ENCODE measurements around the gene RNH1. TPM values are rescaled to one million over a fixed set of nuclear protein-coding genes. Genes with fewer than 3 reads are reported as not detected.

Gene RNH1
- total and polyA plus RNA-seq, 2 experiments from 2014 or later, result 105 to 199 TPM

- no peaks in the 10 kb centered on the region for H3K27me3 ChIP-seq
- H3K4me3 ChIP-seq, result no peak overlapping the region
- no peak overlapping the region for H2AFZ ChIP-seq
- DNase-seq (ENCODE audit: low spot score), result no peak
- peaks cover 10% of the 10 kb centered on the region for H3K79me2 ChIP-seq
- H3K4me1 ChIP-seq (ENCODE audit: insufficient read depth), result peaks cover 25% of the 10 kb centered on the region
- H3K4me2 ChIP-seq, result no peak overlapping the region
- no peak overlapping the region for H3K27ac ChIP-seq
- H4K20me1 ChIP-seq (ENCODE audit: insufficient read depth, poor library complexity, severe bottlenecking), result peaks cover 13% of the 10 kb centered on the region
- no peak for TF ChIP-seq EZH2 (IDR thresholded peaks at IDR 0.05; ENCODE audit: borderline replicate concordance)
- TF ChIP-seq EZH2phosphoT487 (IDR thresholded peaks at IDR 0.05; ENCODE audit: low read depth, severe bottlenecking, unreplicated experiment), result no peak
- TF ChIP-seq, protein P1, sequence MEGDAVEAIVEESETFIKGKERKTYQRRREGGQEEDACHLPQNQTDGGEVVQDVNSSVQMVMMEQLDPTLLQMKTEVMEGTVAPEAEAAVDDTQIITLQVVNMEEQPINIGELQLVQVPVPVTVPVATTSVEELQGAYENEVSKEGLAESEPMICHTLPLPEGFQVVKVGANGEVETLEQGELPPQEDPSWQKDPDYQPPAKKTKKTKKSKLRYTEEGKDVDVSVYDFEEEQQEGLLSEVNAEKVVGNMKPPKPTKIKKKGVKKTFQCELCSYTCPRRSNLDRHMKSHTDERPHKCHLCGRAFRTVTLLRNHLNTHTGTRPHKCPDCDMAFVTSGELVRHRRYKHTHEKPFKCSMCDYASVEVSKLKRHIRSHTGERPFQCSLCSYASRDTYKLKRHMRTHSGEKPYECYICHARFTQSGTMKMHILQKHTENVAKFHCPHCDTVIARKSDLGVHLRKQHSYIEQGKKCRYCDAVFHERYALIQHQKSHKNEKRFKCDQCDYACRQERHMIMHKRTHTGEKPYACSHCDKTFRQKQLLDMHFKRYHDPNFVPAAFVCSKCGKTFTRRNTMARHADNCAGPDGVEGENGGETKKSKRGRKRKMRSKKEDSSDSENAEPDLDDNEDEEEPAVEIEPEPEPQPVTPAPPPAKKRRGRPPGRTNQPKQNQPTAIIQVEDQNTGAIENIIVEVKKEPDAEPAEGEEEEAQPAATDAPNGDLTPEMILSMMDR (IDR thresholded peaks at IDR 0.05; ENCODE audit: poor library complexity), result no peak
- no peaks in the 10 kb centered on the region for H3K9me2 ChIP-seq (replicated peaks; ENCODE audit: insufficient read depth)
- no peaks in the 10 kb centered on the region for H3K36me3 ChIP-seq (replicated peaks; ENCODE audit: insufficient read depth, low read depth)
- H3K9me3 ChIP-seq (ENCODE audit: low read depth), result no peaks in the 10 kb centered on the region
- 92% methylated on average over 20 of the region's 20 CpGs for WGBS (ENCODE audit: low lambda C conversion rate, missing lambda C conversion rate)
Measured at GRCh38 chr11:538431-539051, 31.5 kb upstream of the RNH1 start.

- no peak overlapping the region for H3K4me3 ChIP-seq
- no peak overlapping the region for H2AFZ ChIP-seq
- 43% methylated on average over 19 of the region's 19 CpGs for WGBS (ENCODE audit: low lambda C conversion rate, missing lambda C conversion rate)
Measured at GRCh38 chr11:537622-538430, 30.8 kb upstream of the RNH1 start.

GRCh38 chr11:536841-537621 is 30.0 kb upstream of the RNH1 start, which contains the start of gene LRRC56:
LRRC56 (plus strand) TSS chr11:537527; CDS start chr11:540685, 3,158 bp downstream.
- WGBS (ENCODE audit: low lambda C conversion rate, missing lambda C conversion rate), result 3% methylated on average over 80 of the region's 93 CpGs
- Histone ChIP-seq H3K27me3 (no peaks in the 10 kb centered on the region), H3K9me2 (replicated peaks; ENCODE audit: insufficient read depth) (no peaks in the 10 kb centered on the region), H4K20me1 (ENCODE audit: insufficient read depth, poor library complexity, severe bottlenecking) (peaks cover 15% of the 10 kb centered on the region), H3K27ac (peak within 1 kb of the TSS; percentile 87), H3K4me1 (ENCODE audit: insufficient read depth) (peaks cover 25% of the 10 kb centered on the region), H2AFZ (peak within 1 kb of the TSS; percentile 22), H3K79me2 (peaks cover 10% of the 10 kb centered on the region), H3K4me2 (peak within 1 kb of the TSS; percentile 95), H3K9me3 (ENCODE audit: low read depth) (no peaks in the 10 kb centered on the region), H3K4me3 (peak within 1 kb of the TSS; percentile 72), H3K36me3 (replicated peaks; ENCODE audit: insufficient read depth, low read depth) (no peaks in the 10 kb centered on the region)
- TF ChIP-seq EZH2phosphoT487 (IDR thresholded peaks at IDR 0.05; ENCODE audit: low read depth, severe bottlenecking, unreplicated experiment) (no peak), EZH2 (IDR thresholded peaks at IDR 0.05; ENCODE audit: borderline replicate concordance) (no peak)
- TF ChIP-seq, protein P1 (IDR thresholded peaks at IDR 0.05; ENCODE audit: poor library complexity), result no peak
- peak; percentile 93 for DNase-seq (ENCODE audit: low spot score)

More at GRCh38 chr11:537622-538430, 30.8 kb upstream of the RNH1 start:
- Histone ChIP-seq H3K9me2 (replicated peaks; ENCODE audit: insufficient read depth) (no peaks in the 10 kb centered on the region), H3K9me3 (ENCODE audit: low read depth) (no peaks in the 10 kb centered on the region), H3K27me3 (no peaks in the 10 kb centered on the region), H3K4me2 (peak overlapping the region; percentile 95), H3K4me1 (ENCODE audit: insufficient read depth) (peaks cover 25% of the 10 kb centered on the region), H3K79me2 (peaks cover 10% of the 10 kb centered on the region), H3K36me3 (replicated peaks; ENCODE audit: insufficient read depth, low read depth) (no peaks in the 10 kb centered on the region), H4K20me1 (ENCODE audit: insufficient read depth, poor library complexity, severe bottlenecking) (peaks cover 15% of the 10 kb centered on the region), H3K27ac (no peak overlapping the region)
- no peak for TF ChIP-seq EZH2phosphoT487 (IDR thresholded peaks at IDR 0.05; ENCODE audit: low read depth, severe bottlenecking, unreplicated experiment)
- no peak for TF ChIP-seq EZH2 (IDR thresholded peaks at IDR 0.05; ENCODE audit: borderline replicate concordance)
- TF ChIP-seq, protein P1 (IDR thresholded peaks at IDR 0.05; ENCODE audit: poor library complexity), result no peak
- DNase-seq (ENCODE audit: low spot score), result peak; percentile 4
